PC-3 (cell line): ENCODE measurements around the gene ADAM12. TPM values are rescaled to one million over a fixed set of nuclear protein-coding genes. Genes with fewer than 3 reads are reported as not detected.

Experiments used
- ATAC-seq: fragments of 200-7000 bp; cut with Tn5 transposase; 2 replicates; pipeline ENCODE4 v1.9.1; 2020; ENCODE audit warnings: mild to moderate bottlenecking, moderate library complexity
- BruUV-seq: library from RNA; stranded (reverse); fragments of 400-500 nt; replicated peaks from 2 replicates; lab custom pipeline; 2021; lab: Mats Ljungman, UMichigan
- CTCF ChIA-PET: fragments of 300-600 bp; sonication (Branson Sonifier 250); formaldehyde crosslinking; loops from one replicate; lab custom pipeline; 2022; ENCODE audit warnings: antibody characterized with exemption; lab: Charles Lee
- POLR2A ChIA-PET: fragments of 300-600 bp; sonication (Branson Sonifier 250); formaldehyde crosslinking; loops from one replicate; lab custom pipeline; 2022; ENCODE audit warnings: antibody characterized with exemption; ENCODE audit not compliant: unreplicated experiment; lab: Charles Lee
- DNase-seq: peaks from one replicate; pipeline ENCODE4 v3.0.0-alpha.2; 2015
- H2AFZ ChIP-seq: fragments of 300-600 bp; sonication (generic); 2 replicates; pipeline ENCODE4 v1.6.0; 2016; ENCODE audit warnings: antibody characterized with exemption, low read length
- H3F3A ChIP-seq: fragments of 300-600 bp; sonication (generic); one replicate; pipeline ENCODE4 v1.6.0; 2017; ENCODE audit warnings: antibody characterized with exemption, low read length, control low read depth, mild to moderate bottlenecking; ENCODE audit not compliant: unreplicated experiment
- H3K27ac ChIP-seq: fragments of 300-600 bp; sonication (generic); 2 replicates; pipeline ENCODE4 v1.5.1; 2016; ENCODE audit warnings: mild to moderate bottlenecking, low read length
- H3K27me3 ChIP-seq: fragments of 300-600 bp; sonication (generic); 2 replicates; pipeline ENCODE4 v1.6.1; 2016; ENCODE audit warnings: low read length, mixed read lengths
- H3K36me3 ChIP-seq: fragments of 300-600 bp; sonication (generic); 2 replicates; pipeline ENCODE4 v1.6.1; 2016; ENCODE audit warnings: low read depth, mixed run types, low read length, mixed read lengths
- H3K4me1 ChIP-seq: fragments of 300-600 bp; sonication (generic); 2 replicates; pipeline ENCODE4 v1.5.1; 2016; ENCODE audit warnings: low read length; ENCODE audit not compliant: insufficient read depth
- H3K4me2 ChIP-seq: fragments of 300-600 bp; sonication (generic); 2 replicates; pipeline ENCODE4 v1.6.0; 2016; ENCODE audit warnings: low read length
- H3K4me3 ChIP-seq: fragments of 300-600 bp; sonication (generic); 2 replicates; pipeline ENCODE4 v1.5.1; 2016; ENCODE audit warnings: mild to moderate bottlenecking, low read length, mixed read lengths
- H3K79me2 ChIP-seq: fragments of 300-600 bp; sonication (generic); 2 replicates; pipeline ENCODE4 v1.6.1; 2017; ENCODE audit warnings: low read length, mixed read lengths
- H3K9ac ChIP-seq: fragments of 300-600 bp; sonication (generic); 2 replicates; pipeline ENCODE4 v1.6.0; 2016; ENCODE audit warnings: mild to moderate bottlenecking, low read length
- H3K9me2 ChIP-seq: fragments of 300-600 bp; sonication (generic); replicated peaks from 2 replicates; pipeline ENCODE4 v1.6.1; 2016; ENCODE audit warnings: mixed run types, low read length, mixed read lengths
- H3K9me3 ChIP-seq: fragments of 300-600 bp; sonication (generic); 2 replicates; pipeline ENCODE4 v1.6.1; 2016; ENCODE audit warnings: low read length, mixed read lengths
- H4K20me1 ChIP-seq: fragments of 300-600 bp; sonication (generic); 2 replicates; pipeline ENCODE4 v1.6.1; 2016; ENCODE audit warnings: low read length, mixed read lengths
- EZH2 ChIP-seq: fragments of 300-600 bp; sonication (generic); IDR thresholded peaks from one replicate; pipeline ENCODE4 v1.6.1; 2017; ENCODE audit warnings: antibody characterized with exemption, mild to moderate bottlenecking, low read length; ENCODE audit not compliant: unreplicated experiment
- EZH2phosphoT487 ChIP-seq: fragments of 300-600 bp; sonication (generic); IDR thresholded peaks from 2 replicates; pipeline ENCODE4 v1.6.1; 2018; ENCODE audit warnings: mild to moderate bottlenecking, antibody characterized with exemption, low read length, borderline replicate concordance
- intact Hi-C: fragments of 100-400 bp; cut with micrococcal nuclease; formaldehyde crosslinking; loops from 2 replicates; pipeline ENCODE4 v1.9.0; 2023
- total RNA-seq: library from RNA; depleted of rRNA; stranded (reverse); fragments of >200 nt; gene quantifications from 2 replicates; pipeline ENCODE4 v1.2.3, GENCODE V29; 2014
- TF ChIP-seq, protein P1 (sequence below): fragments of 300-600 bp; sonication (generic); conservative IDR thresholded peaks from 2 replicates; pipeline ENCODE4 v1.5.1; 2017; ENCODE audit warnings: antibody characterized with exemption, low read depth, mild to moderate bottlenecking, low read length

The ADAM12 gene
- total RNA-seq, 1 experiment from 2014 or later: 3.4 TPM

- H3K4me1 ChIP-seq: no peaks in the 10 kb centered on the region
- DNase-seq (no peak), ATAC-seq (no peak)
- no peaks in the 10 kb centered on the region for H3K9me3 ChIP-seq
- no peaks in the 10 kb centered on the region for H3K27me3 ChIP-seq
- no peaks in the 10 kb centered on the region for H3K79me2 ChIP-seq
- no peaks in the 10 kb centered on the region for H3K9me2 ChIP-seq
- H3F3A ChIP-seq: no peaks in the 10 kb centered on the region
- H3K4me2 ChIP-seq: no peak overlapping the region
- POLR2A ChIA-PET: no interaction called here
- CTCF ChIA-PET: no interaction called here
- intact Hi-C loops: loop anchor here (10.0 kb wide), 1 partner anchor 185 kb away; no protein-coding TSS in a partner anchor
- H3K36me3 ChIP-seq: no peaks in the 10 kb centered on the region
- no TSS peak for BruUV-seq
- H2AFZ ChIP-seq: no peak overlapping the region
- H3K9ac ChIP-seq: no peak overlapping the region
- H4K20me1 ChIP-seq: no peaks in the 10 kb centered on the region
- no peak for TF ChIP-seq EZH2
- TF ChIP-seq EZH2phosphoT487: no peak
- TF ChIP-seq, protein P1, sequence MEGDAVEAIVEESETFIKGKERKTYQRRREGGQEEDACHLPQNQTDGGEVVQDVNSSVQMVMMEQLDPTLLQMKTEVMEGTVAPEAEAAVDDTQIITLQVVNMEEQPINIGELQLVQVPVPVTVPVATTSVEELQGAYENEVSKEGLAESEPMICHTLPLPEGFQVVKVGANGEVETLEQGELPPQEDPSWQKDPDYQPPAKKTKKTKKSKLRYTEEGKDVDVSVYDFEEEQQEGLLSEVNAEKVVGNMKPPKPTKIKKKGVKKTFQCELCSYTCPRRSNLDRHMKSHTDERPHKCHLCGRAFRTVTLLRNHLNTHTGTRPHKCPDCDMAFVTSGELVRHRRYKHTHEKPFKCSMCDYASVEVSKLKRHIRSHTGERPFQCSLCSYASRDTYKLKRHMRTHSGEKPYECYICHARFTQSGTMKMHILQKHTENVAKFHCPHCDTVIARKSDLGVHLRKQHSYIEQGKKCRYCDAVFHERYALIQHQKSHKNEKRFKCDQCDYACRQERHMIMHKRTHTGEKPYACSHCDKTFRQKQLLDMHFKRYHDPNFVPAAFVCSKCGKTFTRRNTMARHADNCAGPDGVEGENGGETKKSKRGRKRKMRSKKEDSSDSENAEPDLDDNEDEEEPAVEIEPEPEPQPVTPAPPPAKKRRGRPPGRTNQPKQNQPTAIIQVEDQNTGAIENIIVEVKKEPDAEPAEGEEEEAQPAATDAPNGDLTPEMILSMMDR: no peak
- H3K4me3 ChIP-seq: no peak overlapping the region
- H3K27ac ChIP-seq: no peak overlapping the region
These were observed 218.4 kb downstream of the ADAM12 start for GRCh38 chr10:126169899-126170298.

DNA sequence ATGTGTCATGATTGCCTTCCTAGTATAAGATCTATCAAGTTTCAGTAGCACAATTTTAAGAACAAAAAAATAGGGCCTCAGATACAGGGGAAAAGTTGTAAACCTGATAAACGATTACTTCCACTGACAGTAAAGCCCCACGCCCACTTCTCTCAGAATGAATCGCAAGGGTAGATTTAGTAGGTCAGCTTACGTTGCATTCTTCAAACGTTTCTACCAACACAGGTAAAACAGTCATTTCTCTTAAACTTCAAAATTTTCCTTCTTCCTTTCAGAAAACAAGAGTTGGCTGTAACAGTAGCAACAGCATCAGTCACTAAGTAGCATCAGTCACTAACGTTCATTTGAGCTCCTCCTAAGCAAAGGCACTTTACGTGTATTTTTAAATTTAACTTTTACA is 221.5 kb downstream of the ADAM12 start:
- ATAC-seq (no peak), DNase-seq (no peak)
- no peaks in the 10 kb centered on the region for H3K9me3 ChIP-seq
- intact Hi-C loops: loop anchor here (10.0 kb wide), 1 partner anchor 182 kb away; no protein-coding TSS in a partner anchor
- ChIA-PET CTCF (no interaction called here), POLR2A (no interaction called here)
- H3K79me2 ChIP-seq: no peaks in the 10 kb centered on the region
- H3K27ac ChIP-seq: no peak overlapping the region
- TF ChIP-seq, protein P1: no peak
- no peak for TF ChIP-seq EZH2phosphoT487
- TF ChIP-seq EZH2: no peak
- no peaks in the 10 kb centered on the region for H3F3A ChIP-seq
- no peaks in the 10 kb centered on the region for H3K36me3 ChIP-seq
- no peak overlapping the region for H3K4me3 ChIP-seq
- H3K27me3 ChIP-seq: no peaks in the 10 kb centered on the region
- H3K4me2 ChIP-seq: no peak overlapping the region
- BruUV-seq: no TSS peak
- no peaks in the 10 kb centered on the region for H3K9me2 ChIP-seq
- H4K20me1 ChIP-seq: no peaks in the 10 kb centered on the region
- no peak overlapping the region for H3K9ac ChIP-seq
- H3K4me1 ChIP-seq: no peaks in the 10 kb centered on the region
- no peak overlapping the region for H2AFZ ChIP-seq

- Histone ChIP-seq H3K4me2 (no peak overlapping the region), H3K9me2 (no peaks in the 10 kb centered on the region), H3K27me3 (no peaks in the 10 kb centered on the region), H3K4me1 (no peaks in the 10 kb centered on the region), H3K27ac (no peak overlapping the region), H3K36me3 (no peaks in the 10 kb centered on the region), H3K79me2 (no peaks in the 10 kb centered on the region), H4K20me1 (no peaks in the 10 kb centered on the region), H2AFZ (no peak overlapping the region), H3F3A (no peaks in the 10 kb centered on the region), H3K9ac (no peak overlapping the region), H3K9me3 (no peaks in the 10 kb centered on the region), H3K4me3 (no peak overlapping the region)
- CTCF ChIA-PET: no interaction called here
- BruUV-seq: no TSS peak
- intact Hi-C loops: loop anchor here (10.0 kb wide), 1 partner anchor 181 kb away; no protein-coding TSS in a partner anchor
- POLR2A ChIA-PET: no interaction called here
- DNase-seq (no peak), ATAC-seq (no peak)
- no peak for TF ChIP-seq EZH2phosphoT487
- TF ChIP-seq EZH2: no peak
- TF ChIP-seq, protein P1: no peak
These were observed 222.4 kb downstream of the ADAM12 start for GRCh38 chr10:126165874-126166273.
